Endothelial cell of umbilical vein (primary cell): Measurements from ENCODE around the gene FBXL4. TPM values are rescaled to one million over a fixed set of nuclear protein-coding genes. Genes with fewer than 3 reads are reported as not detected.

Experiments
- BruUV-seq: library from RNA; stranded (reverse); fragments of 400-500 nt; replicated peaks from 2 replicates; lab custom pipeline; 2021; lab: Mats Ljungman, UMichigan
- CTCF ChIA-PET: fragments of 300-600, 350-600 bp; sonication (Branson Sonifier 250); formaldehyde crosslinking; loops from one replicate; lab custom pipeline; 2021; ENCODE audit warnings: antibody characterized with exemption, inconsistent platforms; lab: Charles Lee
- POLR2A ChIA-PET: fragments of 300-600, 350-600 bp; sonication (Branson Sonifier 250); formaldehyde crosslinking; loops from one replicate; lab custom pipeline; 2021; ENCODE audit warnings: antibody characterized with exemption, inconsistent platforms; lab: Charles Lee
- DNase-seq: peaks from one replicate; pipeline ENCODE4 v3.0.0-alpha.2; 2011; ENCODE audit warnings: low read depth, low spot score
- FAIRE-seq: peaks from 2 replicates; lab custom pipeline; 2011; peaks lifted over from hg19 to GRCh38; lab: Jason Lieb, UNC
- H2AFZ ChIP-seq: 2 replicates; pipeline ENCODE4 v1.6.0; 2012; ENCODE audit warnings: low read depth, low read length, control low read depth, inconsistent platforms
- H3K27ac ChIP-seq: 2 replicates; pipeline ENCODE4 v1.5.1; 2011; ENCODE audit warnings: low read depth, mild to moderate bottlenecking, control low read depth, low read length, moderate library complexity; ENCODE audit not compliant: insufficient read depth
- H3K27me3 ChIP-seq, 2 experiments: 2 replicates each; pipeline versions ENCODE4 v1.6.0 to v1.6.1; 2011; ENCODE audit warnings: low read length in 2 of 2, mixed read lengths in 1 of 2; ENCODE audit not compliant: control insufficient read depth in 2 of 2, insufficient read depth in 2 of 2
- H3K36me3 ChIP-seq, 2 experiments: 2 replicates in 1 of 2; 3 replicates in 1 of 2; pipeline ENCODE4 v1.5.1; 2011; ENCODE audit warnings: low read length in 2 of 2, mild to moderate bottlenecking in 1 of 2, moderate library complexity in 1 of 2; ENCODE audit not compliant: control insufficient read depth in 2 of 2, insufficient read depth in 2 of 2; ENCODE audit errors: extremely low read depth in 1 of 2
- H3K4me1 ChIP-seq: 3 replicates; pipeline ENCODE4 v1.5.1; 2011; ENCODE audit warnings: mild to moderate bottlenecking, low read length; ENCODE audit not compliant: control insufficient read depth, insufficient read depth; ENCODE audit errors: extremely low read depth
- H3K4me2 ChIP-seq: 2 replicates; pipeline ENCODE4 v1.6.1; 2011; ENCODE audit warnings: low read length, control low read depth, mixed read lengths; ENCODE audit not compliant: insufficient read depth
- H3K4me3 ChIP-seq, 3 experiments: fragments of 200-600 bp in 1 of 3; sonication (generic), shearing (Covaris generic) in 1 of 3; replicated peaks in 1 of 3; 2 replicates each; pipeline ENCODE4 v1.5.1; 2011 to 2016; ENCODE audit warnings: control low read depth in 3 of 3, low read length in 3 of 3, mild to moderate bottlenecking in 2 of 3, inconsistent platforms in 1 of 3, low read depth in 1 of 3, moderate library complexity in 1 of 3; ENCODE audit not compliant: insufficient read depth in 1 of 3
- H3K79me2 ChIP-seq: 2 replicates; pipeline ENCODE4 v1.6.0; 2012; ENCODE audit warnings: low read length, inconsistent platforms; ENCODE audit not compliant: control insufficient read depth, insufficient read depth
- H3K9ac ChIP-seq: replicated peaks from 2 replicates; pipeline ENCODE3; 2011; ENCODE audit warnings: low read length, control low read depth; ENCODE audit not compliant: insufficient read depth; ENCODE audit errors: extremely low read depth
- H3K9me1 ChIP-seq: replicated peaks from 3 replicates; pipeline ENCODE4 v1.6.0; 2011; ENCODE audit warnings: mild to moderate bottlenecking, low read length; ENCODE audit not compliant: control insufficient read depth, insufficient read depth; ENCODE audit errors: extremely low read depth
- H3K9me3 ChIP-seq: replicated peaks from 2 replicates; pipeline ENCODE4 v1.5.1; 2012; ENCODE audit warnings: low read length, inconsistent platforms; ENCODE audit not compliant: control insufficient read depth, insufficient read depth
- H4K20me1 ChIP-seq: replicated peaks from 2 replicates; pipeline ENCODE3; 2011; ENCODE audit warnings: mild to moderate bottlenecking, low read length; ENCODE audit not compliant: control insufficient read depth, insufficient read depth; ENCODE audit errors: extremely low read depth
- CTCF ChIP-seq, 2 donors: IDR thresholded peaks; 1 replicate in 1 of 2; 2 replicates in 1 of 2; pipeline ENCODE4 v1.5.1; 2011; ENCODE audit warnings: low read length in 2 of 2, mild to moderate bottlenecking in 2 of 2, moderate library complexity in 2 of 2, control low read depth in 1 of 2, inconsistent platforms in 1 of 2, low read depth in 1 of 2; ENCODE audit not compliant: insufficient read depth in 1 of 2; ENCODE audit errors: extremely low read depth in 1 of 2
- EZH2 ChIP-seq: IDR thresholded peaks from 2 replicates; pipeline ENCODE4 v1.6.1; 2012; ENCODE audit warnings: borderline replicate concordance, low read depth, mild to moderate bottlenecking, moderate library complexity, low read length, inconsistent platforms; ENCODE audit not compliant: severe bottlenecking
- FOS ChIP-seq: IDR thresholded peaks from 2 replicates; pipeline ENCODE4 v1.6.1; 2011; ENCODE audit warnings: mild to moderate bottlenecking, low read length, moderate library complexity, borderline replicate concordance; ENCODE audit not compliant: insufficient read depth
- GATA2 ChIP-seq: IDR thresholded peaks from 2 replicates; pipeline ENCODE4 v1.7.0; 2011; ENCODE audit warnings: low read depth, mild to moderate bottlenecking, moderate library complexity, mixed read lengths, low read length; ENCODE audit not compliant: insufficient read length, insufficient read depth
- JUN ChIP-seq: IDR thresholded peaks from 2 replicates; pipeline ENCODE4 v1.6.1; 2011; ENCODE audit warnings: borderline replicate concordance, low read depth; ENCODE audit not compliant: insufficient read length, insufficient read depth
- MYC ChIP-seq: IDR thresholded peaks from one replicate; pipeline ENCODE4 v1.6.1; 2011; ENCODE audit warnings: mild to moderate bottlenecking, low read depth, low read length
- dilution Hi-C: fragments of 300-500 bp; cut with MboI; formaldehyde crosslinking; loops from one replicate; pipeline ENCODE4 v1.15.0; 2019; ENCODE audit warnings: low sequenced_read_pairs; ENCODE audit not compliant: extremely low pct_ligation_motif_present
- intact Hi-C: fragments of 100-400 bp; cut with micrococcal nuclease; formaldehyde crosslinking; loops from one replicate; pipeline ENCODE4 v1.10.0; 2022
- polyA plus RNA-seq, 4 experiments: library from polyadenylated mRNA; depleted of rRNA in 3 of 4; stranded (reverse) in 3 of 4; unstranded in 1 of 4; fragments of >200 nt; gene quantifications; 2 replicates each; pipeline versions ENCODE4 v1.2.1 to v1.2.3, GENCODE V29; 2011 to 2012; ENCODE audit warnings: missing spikeins in 1 of 4
- total RNA-seq: library from RNA; stranded (reverse); gene quantifications from 2 replicates; pipeline ENCODE4 v1.2.3, GENCODE V29; 2021

Gene FBXL4
- total and polyA plus RNA-seq, 2 donors (not counting 3 experiments of a cell fraction or from before 2014, with no cell fraction given): 7.0 to 9.8 TPM

DNA sequence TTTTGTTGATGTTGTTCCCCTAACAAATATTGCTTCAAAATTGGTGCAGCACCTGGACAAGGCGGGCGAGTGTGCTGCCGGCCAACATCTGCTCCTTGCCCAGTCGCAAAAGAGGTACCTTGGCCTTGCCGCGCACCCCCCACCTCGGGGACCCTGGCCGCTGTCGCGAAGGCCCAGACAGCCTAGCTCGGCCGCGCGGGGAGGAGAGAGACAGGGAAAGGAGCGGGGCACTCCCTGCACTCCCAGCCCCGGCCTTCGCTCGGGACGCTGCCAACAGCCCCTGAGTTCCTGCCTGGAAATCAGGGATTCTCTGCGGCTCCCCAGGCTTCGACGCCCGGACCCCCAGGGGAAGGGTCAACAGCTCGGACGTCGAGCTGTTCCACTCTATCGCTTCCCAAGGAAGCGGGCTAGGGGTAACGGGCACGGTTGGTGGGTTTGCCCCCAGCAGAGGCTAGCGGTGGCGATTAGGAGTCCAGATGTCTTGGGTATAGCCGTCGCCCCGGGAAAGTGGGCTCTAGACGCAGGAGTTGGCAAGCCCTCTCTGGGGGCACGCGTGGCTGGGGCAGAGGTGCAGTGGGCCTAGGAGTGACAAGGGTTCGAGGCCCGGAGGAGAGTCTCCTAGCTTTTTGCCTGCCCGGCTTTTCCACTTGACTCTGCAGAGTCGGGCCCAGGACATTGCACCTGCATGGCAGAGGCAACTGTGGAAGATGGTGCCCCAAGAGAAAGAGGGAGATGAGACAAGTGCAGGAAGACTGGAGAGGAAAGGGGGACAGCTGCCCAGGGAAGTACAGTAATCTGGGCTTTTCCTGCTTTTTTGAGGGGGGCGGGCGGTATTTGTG lies 105.2 kb downstream of the FBXL4 start:
- Histone ChIP-seq H3K9me3 (no peaks in the 10 kb centered on the region), H3K4me1 (peaks cover 2% of the 10 kb centered on the region), H3K27ac (no peak overlapping the region), H2AFZ (no peak overlapping the region), H3K9ac (no peak overlapping the region), H3K4me3 (no peak overlapping the region), H3K27me3 (peaks cover 80 to 100% of the 10 kb centered on the region in 2 experiments), H3K4me2 (no peak overlapping the region), H3K36me3 (no peaks in the 10 kb centered on the region), H3K79me2 (no peaks in the 10 kb centered on the region), H4K20me1 (no peaks in the 10 kb centered on the region), H3K9me1 (no peaks in the 10 kb centered on the region)
- CTCF ChIA-PET: interaction anchor here (0.7 to 1.2 kb wide), 4 partner anchors 10 to 1345 kb away, joined by 3 to 4 read pairs (median 3); no protein-coding TSS in a partner anchor
- POLR2A ChIA-PET: no interaction called here
- FAIRE-seq (no peak), DNase-seq (no peak)
- intact Hi-C loops: loop anchor here (10.0 kb wide), 1 partner anchor 1138 kb away; no protein-coding TSS in a partner anchor
- dilution Hi-C loops: no loop called here
- BruUV-seq: no TSS peak
- TF ChIP-seq GATA2 (no peak), EZH2 (peak; percentile 93)

GRCh38 chr6:98841621-98842341 lies 106.0 kb downstream of the FBXL4 start:
- H3K36me3 ChIP-seq: no peaks in the 10 kb centered on the region
- H3K9me3 ChIP-seq: no peaks in the 10 kb centered on the region
- intact Hi-C loops (loop anchor here (10.0 kb wide), 1 partner anchor 1137 kb away; no protein-coding TSS in a partner anchor), dilution Hi-C loops (no loop called here)
- no peak overlapping the region for H3K4me3 ChIP-seq
- H3K9me1 ChIP-seq: no peaks in the 10 kb centered on the region
- no peak overlapping the region for H3K4me2 ChIP-seq
- FAIRE-seq (no peak), DNase-seq (no peak)
- H3K27ac ChIP-seq: no peak overlapping the region
- ChIA-PET CTCF (no interaction called here), POLR2A (no interaction called here)
- H3K79me2 ChIP-seq: no peaks in the 10 kb centered on the region
- TF ChIP-seq MYC: no peak
- no peak for TF ChIP-seq EZH2
- no peak for TF ChIP-seq FOS
- no peak for TF ChIP-seq CTCF (IDR thresholded peaks at IDR 0.05; ENCODE audit: extremely low read depth in 1 of 2, insufficient read depth in 1 of 2, low read depth in 1 of 2, low read length in 2 of 2)
- no peak for TF ChIP-seq JUN
- BruUV-seq: no TSS peak
- H3K4me1 ChIP-seq: peaks cover 2% of the 10 kb centered on the region
- no peak overlapping the region for H2AFZ ChIP-seq
- H4K20me1 ChIP-seq: no peaks in the 10 kb centered on the region
- H3K9ac ChIP-seq: no peak overlapping the region
- H3K27me3 ChIP-seq: peaks cover 80 to 100% of the 10 kb centered on the region in 2 experiments
